ENCODE measurements around the gene ARPC2.
A peak's percentile ranks its signal among the peaks of the same experiment; 100 is the strongest.
"Not testable (repeated sequence)": the region's sequence is repeated elsewhere in the genome, so short reads cannot be mapped to it uniquely, and the experiment has no call there.

Gene ARPC2

DNA sequence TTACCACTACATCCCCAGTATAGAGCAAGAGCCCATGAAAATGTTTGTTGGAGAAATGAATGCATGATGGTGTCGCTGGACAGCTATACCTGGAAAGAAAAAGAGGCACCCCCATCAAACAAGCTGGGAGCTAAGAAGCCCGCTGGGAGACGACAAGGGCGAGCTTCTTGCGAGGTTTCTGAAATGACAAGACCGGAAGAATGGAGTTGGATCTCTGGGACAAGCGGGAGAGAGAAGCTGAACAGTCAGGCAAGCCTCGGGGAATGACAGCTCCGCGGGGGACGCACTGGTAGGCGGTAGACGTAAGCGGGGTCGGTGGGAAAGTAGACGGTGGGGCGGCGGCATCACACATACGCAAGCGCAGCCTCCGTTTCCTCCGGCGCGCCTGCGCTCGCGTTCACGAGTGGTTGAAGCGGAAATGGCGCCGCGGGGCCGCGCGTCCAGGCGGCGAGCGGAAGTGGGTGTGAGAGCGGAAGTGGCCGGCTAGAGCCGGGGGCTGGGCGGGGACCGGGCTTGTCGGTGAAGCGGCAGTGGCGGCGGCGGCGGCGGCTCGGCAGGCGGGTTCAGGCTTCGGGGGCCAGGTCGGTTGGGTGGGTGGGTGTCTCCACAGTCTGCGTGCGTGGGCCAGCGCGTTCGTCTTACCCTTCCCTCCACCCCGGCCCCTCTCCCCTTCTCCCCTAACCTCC lies at the start of gene ARPC2:
ARPC2 (plus strand) TSS at position 516 of the 686 bp plus-strand sequence. CDS start 282 bp downstream, outside the sequence.
- peak; percentile 88 for DNase-seq (ENCODE audit: low read depth)

GRCh38 chr2:218168016-218168415 lies 49.0 kb upstream of the ARPC2 start:
- no peak for DNase-seq (ENCODE audit: low read depth)

GRCh38 chr2:218168635-218169462 lies 48.1 kb upstream of the ARPC2 start:
- DNase-seq (ENCODE audit: low read depth) = peak; percentile 57

DNA sequence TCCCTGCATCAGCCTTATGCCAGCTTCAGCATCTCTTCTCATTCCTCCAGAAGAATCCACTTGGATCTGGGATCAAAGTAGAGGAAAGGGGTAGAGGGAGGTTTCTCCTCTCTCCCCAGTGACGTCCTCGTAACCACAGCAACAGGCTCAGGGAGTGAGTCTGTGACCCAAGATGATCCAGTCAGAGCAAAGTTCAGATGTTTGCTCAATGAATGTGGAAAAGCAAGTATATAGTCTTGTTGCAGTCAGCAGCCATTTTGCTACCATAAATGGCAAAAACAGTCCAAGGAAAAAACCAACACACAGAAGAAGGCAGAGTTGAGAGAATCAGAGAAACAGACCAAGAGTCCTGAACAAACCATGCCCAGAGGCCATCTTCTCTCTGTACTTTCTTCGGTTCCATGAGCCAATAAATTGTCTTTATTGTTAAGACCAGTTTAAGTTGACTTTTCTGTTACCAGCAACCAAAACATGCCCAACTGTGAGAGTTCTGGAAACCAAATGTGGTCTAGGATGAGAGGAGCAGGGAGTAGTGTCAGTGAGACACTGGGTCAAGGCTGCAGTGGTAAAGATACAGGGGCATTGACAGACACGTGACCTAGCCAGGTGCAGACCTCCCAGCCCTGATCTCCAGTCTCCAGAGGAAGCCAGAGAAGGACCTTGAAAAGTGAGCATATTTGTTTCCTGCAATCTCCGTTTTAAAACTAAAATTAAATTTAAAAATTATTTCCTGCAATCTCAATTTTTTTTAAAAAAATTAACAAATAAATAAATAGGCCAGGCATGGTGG lies 47.0 kb upstream of the ARPC2 start:
- no peak for DNase-seq (ENCODE audit: low read depth)

GRCh38 chr2:218171744-218172143 lies 45.2 kb upstream of the ARPC2 start:
- DNase-seq (ENCODE audit: low read depth) = not testable (repeated sequence)

GRCh38 chr2:218172845-218173244 lies 44.1 kb upstream of the ARPC2 start:
- DNase-seq (ENCODE audit: low read depth) = no peak

DNA sequence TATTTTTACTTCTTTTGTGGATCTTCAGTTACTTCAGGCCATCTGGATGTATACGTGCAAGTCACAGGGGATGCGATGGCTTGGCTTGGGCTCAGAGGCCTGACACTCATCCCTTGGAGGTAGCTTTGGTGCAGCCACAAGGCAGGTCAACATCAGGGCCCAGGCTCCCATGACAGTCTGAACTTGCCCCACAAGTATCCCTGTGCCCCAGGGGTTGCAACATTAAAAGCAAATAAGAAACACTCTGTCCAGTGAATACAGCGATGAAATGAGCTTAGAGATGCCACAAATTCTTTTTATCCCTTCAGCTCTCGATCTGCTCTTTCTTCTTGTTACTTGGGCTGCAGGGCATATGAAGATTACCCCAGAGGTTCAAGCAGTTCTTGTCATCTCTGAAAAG lies 37.2 kb upstream of the ARPC2 start:
- DNase-seq (ENCODE audit: low read depth) = no peak

- no peak for DNase-seq (ENCODE audit: low read depth)
These were observed 36.4 kb upstream of the ARPC2 start for GRCh38 chr2:218180467-218181114.

- DNase-seq (ENCODE audit: low read depth) = no peak
These were observed 32.7 kb upstream of the ARPC2 start for GRCh38 chr2:218184331-218184730.

- DNase-seq (ENCODE audit: low read depth) = peak; percentile 33
These were observed 30.6 kb upstream of the ARPC2 start for GRCh38 chr2:218186355-218186766.

GRCh38 chr2:218186876-218187275 lies 30.1 kb upstream of the ARPC2 start:
- no peak for DNase-seq (ENCODE audit: low read depth)

DNA sequence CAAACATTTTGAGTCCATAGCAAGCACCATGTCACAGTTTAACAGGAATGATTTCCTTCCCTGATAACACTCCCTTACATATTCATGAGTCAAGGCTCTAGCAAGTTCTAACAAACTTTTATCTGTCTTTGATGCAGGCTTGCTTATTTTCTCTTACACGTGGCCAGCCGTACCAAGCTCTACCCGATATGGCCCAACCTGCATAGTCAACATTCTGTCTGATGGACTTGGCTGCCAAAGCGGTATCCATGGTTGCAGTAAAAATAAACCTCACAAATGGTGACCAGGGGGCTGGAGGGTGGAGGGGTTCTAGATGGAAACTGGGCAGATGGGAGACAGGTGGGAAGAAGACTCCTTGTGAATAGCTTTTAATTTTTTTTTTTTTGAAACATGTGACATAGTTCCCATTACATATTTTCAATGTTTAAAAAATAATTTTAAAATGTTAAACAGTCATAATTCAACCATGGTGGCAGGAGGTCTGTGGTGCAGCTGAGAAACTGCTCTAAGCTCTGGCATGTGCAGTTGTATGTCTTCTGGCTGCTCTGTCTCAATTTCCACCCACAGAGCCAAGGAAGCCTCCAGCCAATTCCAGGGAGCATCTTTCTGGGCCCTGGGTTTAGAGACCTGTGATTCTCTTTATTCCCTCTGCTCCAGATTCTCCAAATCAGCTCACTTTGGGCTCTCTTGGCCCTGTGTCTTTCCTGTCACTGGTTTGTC lies 29.5 kb upstream of the ARPC2 start:
- DNase-seq (ENCODE audit: low read depth) = no peak

DNA sequence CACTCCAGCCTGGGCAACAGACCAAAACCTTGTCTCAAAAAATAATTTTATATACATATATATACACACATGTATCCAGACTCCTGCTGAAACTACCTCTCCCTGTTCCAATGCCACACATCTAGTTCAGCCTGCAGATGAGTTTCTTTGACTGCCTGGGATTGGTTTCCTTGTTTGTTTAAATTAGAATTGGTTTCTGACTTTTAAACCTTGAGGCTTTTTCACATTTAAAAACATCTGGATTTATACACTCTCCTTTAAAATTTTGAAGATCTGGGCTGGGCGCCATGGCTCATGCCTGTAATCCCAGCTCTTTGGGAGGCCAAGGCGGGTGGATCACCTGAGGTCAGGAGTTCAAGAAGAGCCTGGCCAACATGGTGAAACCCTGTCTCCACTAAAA lies 28.5 kb upstream of the ARPC2 start:
- no peak for DNase-seq (ENCODE audit: low read depth)

DNA sequence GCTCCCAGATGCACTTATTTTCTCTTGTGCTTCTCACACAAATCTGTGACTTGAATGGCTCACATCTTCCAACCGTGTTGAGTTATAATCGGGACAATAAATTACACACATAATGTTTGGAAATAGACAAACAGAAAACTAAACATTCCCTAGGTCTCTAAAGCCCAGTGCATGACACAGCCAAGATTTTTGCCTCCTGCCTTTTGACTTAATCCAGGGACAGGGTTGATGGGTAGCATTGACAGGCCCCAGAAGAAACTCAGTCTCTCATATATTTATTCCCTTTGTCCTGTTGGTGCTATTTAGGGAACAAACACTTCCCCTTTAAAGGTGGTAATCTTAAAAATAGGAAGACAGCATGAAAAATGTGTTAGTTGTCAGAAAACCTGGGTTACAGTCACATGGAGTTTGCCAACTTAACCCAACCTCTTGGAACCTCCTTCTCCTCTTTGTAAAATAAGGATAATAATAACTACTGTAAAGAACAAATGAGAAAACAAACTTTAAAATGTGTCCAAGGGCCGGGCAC lies 24.0 kb upstream of the ARPC2 start:
- DNase-seq (ENCODE audit: low read depth) = no peak

DNA sequence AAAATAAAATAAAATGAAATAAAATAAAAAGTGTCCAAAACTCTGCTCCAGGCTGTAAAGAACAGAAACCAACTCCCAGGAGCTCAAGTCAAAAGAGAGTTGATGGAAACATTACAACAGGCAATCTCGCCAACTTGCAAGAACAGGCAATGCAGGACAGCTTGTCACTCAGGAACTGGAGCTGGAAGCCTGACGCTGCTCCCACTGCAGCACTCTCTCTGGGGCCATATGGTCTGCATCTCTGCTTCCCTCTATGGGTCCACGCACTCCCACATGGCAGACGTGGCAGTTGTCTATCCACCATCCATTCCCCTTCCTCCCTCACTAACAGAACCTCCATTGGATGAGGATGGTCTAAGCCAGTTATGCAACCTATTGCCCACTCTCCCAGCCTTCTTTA lies 23.3 kb upstream of the ARPC2 start:
- DNase-seq (ENCODE audit: low read depth) = no peak

DNA sequence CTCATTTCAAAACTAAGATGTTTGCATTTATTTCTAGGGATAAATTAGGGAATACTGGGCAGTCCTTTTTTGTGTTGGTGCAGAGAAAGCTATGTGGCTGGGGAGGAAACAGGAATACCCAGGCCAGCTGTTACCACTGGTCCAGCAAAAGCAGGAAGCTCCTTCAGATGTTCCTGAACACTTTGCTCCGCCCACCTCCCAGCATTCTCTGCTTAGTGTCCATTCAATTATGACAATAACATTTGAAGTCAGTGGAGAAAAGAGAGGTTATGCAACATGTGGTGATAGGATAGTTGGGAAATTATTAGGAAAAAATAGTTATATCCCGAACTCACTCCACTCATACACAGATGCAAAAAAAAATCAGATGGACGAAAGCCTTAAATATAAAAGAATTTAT lies 22.1 kb upstream of the ARPC2 start:
- DNase-seq (ENCODE audit: low read depth) = no peak

- DNase-seq (ENCODE audit: low read depth) = no peak
These were observed 20.0 kb upstream of the ARPC2 start for GRCh38 chr2:218196974-218197373.

DNA sequence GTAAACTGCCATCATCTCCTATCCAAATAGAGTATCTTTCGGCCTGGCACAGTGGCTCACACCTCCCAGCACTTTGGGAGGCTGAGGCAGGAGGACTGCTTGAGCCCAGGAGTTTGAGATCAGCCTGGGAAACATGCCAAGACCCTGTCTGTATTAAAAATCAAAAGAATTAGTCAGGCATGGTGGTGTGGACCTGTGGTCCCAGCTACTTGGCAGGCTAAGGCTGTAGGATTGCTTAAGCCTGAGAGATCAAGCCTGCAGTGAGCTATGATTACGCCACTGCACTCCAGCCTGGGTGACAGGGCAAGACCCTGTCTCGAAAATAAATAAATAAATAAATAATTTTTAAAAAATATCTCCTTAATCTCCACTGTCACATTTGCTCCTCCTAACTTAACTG lies 14.7 kb upstream of the ARPC2 start:
- DNase-seq (ENCODE audit: low read depth) = no peak

GRCh38 chr2:218209078-218209477 lies 7.9 kb upstream of the ARPC2 start:
- DNase-seq (ENCODE audit: low read depth) = no peak

DNA sequence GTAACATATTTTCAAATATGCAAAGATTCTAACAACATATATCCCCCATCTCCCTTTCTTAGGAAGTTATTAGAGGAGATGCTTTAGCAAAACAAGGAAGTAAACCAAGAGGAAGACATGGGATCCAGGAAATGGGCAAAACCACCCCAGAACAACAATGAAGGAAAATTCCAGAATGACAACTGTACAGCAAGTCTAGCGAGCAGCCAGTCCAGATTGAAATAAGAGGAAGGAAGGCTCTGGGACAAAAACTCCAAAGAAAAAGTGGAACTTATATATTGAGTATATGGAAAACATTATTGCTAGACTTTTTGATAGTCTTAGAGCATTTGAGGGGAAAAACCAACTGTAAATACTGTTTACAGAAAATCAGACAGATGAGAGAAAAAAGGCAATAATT lies 2.9 kb upstream of the ARPC2 start:
- no peak for DNase-seq (ENCODE audit: low read depth)

DNA sequence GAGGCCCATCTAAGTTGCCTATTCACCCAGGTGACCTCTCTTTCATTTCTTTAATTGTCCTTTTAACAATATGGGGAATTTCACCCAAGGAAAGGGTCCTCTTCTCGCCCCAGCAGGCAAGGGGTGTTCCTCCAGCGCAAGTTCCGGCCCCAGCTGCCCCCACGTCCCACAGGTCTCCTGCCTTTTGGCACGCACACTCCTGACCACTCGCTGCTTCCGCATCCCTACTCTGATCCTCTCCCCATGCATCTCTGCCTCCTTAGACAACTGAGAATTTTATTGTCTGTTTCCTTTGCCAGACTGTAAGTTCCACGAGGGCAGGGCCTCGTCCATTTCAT lies 684 bp upstream of the ARPC2 start:
- no peak for DNase-seq (ENCODE audit: low read depth)
